Measurements from ENCODE around the gene GGACT.

GGACT gene

GRCh38 chr13:100532090-100532766 lies 56.4 kb downstream of the GGACT start:
- TF ChIP-seq, protein P1, sequence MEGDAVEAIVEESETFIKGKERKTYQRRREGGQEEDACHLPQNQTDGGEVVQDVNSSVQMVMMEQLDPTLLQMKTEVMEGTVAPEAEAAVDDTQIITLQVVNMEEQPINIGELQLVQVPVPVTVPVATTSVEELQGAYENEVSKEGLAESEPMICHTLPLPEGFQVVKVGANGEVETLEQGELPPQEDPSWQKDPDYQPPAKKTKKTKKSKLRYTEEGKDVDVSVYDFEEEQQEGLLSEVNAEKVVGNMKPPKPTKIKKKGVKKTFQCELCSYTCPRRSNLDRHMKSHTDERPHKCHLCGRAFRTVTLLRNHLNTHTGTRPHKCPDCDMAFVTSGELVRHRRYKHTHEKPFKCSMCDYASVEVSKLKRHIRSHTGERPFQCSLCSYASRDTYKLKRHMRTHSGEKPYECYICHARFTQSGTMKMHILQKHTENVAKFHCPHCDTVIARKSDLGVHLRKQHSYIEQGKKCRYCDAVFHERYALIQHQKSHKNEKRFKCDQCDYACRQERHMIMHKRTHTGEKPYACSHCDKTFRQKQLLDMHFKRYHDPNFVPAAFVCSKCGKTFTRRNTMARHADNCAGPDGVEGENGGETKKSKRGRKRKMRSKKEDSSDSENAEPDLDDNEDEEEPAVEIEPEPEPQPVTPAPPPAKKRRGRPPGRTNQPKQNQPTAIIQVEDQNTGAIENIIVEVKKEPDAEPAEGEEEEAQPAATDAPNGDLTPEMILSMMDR (IDR thresholded peaks at IDR 0.05; ENCODE audit: insufficient read depth, missing control alignments), result no peak
- DNase-seq (ENCODE audit: insufficient read length, low spot score) (no peak), FAIRE-seq (no peak)

- TF ChIP-seq, protein P1 (IDR thresholded peaks at IDR 0.05; ENCODE audit: insufficient read depth, missing control alignments), result no peak
- DNase-seq (ENCODE audit: insufficient read length, low spot score) (no peak), FAIRE-seq (no peak)
Measured at GRCh38 chr13:100530671-100531213, 57.8 kb downstream of the GGACT start.

- FAIRE-seq, result no peak
- no peak for DNase-seq (ENCODE audit: insufficient read length, low spot score)
- TF ChIP-seq, protein P1 (IDR thresholded peaks at IDR 0.05; ENCODE audit: insufficient read depth, missing control alignments), result no peak
Measured at GRCh38 chr13:100529666-100530377, 58.8 kb downstream of the GGACT start.

GRCh38 chr13:100528820-100529219 lies 59.8 kb downstream of the GGACT start:
- no peak for DNase-seq (ENCODE audit: insufficient read length, low spot score)
- no peak for FAIRE-seq
- TF ChIP-seq, protein P1 (IDR thresholded peaks at IDR 0.05; ENCODE audit: insufficient read depth, missing control alignments), result no peak

GRCh38 chr13:100528353-100528752 lies 60.2 kb downstream of the GGACT start:
- DNase-seq (ENCODE audit: insufficient read length, low spot score) (no peak), FAIRE-seq (no peak)

GRCh38 chr13:100527644-100528043 lies 60.9 kb downstream of the GGACT start:
- FAIRE-seq, result no peak
- DNase-seq (ENCODE audit: insufficient read length, low spot score), result no peak
- TF ChIP-seq, protein P1 (IDR thresholded peaks at IDR 0.05; ENCODE audit: insufficient read depth, missing control alignments), result no peak

More at GRCh38 chr13:100528353-100528752, 60.2 kb downstream of the GGACT start:
- TF ChIP-seq, protein P1 (IDR thresholded peaks at IDR 0.05; ENCODE audit: insufficient read depth, missing control alignments), result no peak

Data from D721Med (cell line).